WERI-Rb-1 (cell line): ENCODE measurements around the gene PBX1.

Source experiments
- DNase-seq: peaks from one replicate; pipeline ENCODE4 v3.0.0-alpha.2; 2020
- H3K27ac ChIP-seq: fragments of 250-450 bp; sonication (Bioruptor Pico); 2 replicates; pipeline ENCODE4 v1.5.1; 2020; ENCODE audit warnings: mild to moderate bottlenecking, moderate library complexity
- H3K27me3 ChIP-seq: fragments of 250-450 bp; sonication (Bioruptor Pico); 2 replicates; pipeline ENCODE4 v1.5.1; 2021; ENCODE audit warnings: mild to moderate bottlenecking, low read depth, moderate library complexity; ENCODE audit not compliant: insufficient read depth, severe bottlenecking
- H3K36me3 ChIP-seq: fragments of 250-450 bp; sonication (Bioruptor Pico); 2 replicates; pipeline ENCODE4 v1.5.1; 2020; ENCODE audit warnings: mild to moderate bottlenecking, moderate library complexity
- H3K4me3 ChIP-seq: 2 replicates; pipeline ENCODE4 v1.5.1; 2011; ENCODE audit warnings: low read depth, mild to moderate bottlenecking, control low read depth, low read length
- H3K9me3 ChIP-seq: fragments of 250-450 bp; sonication (Bioruptor Pico); 2 replicates; pipeline ENCODE4 v1.5.1; 2021; ENCODE audit warnings: mild to moderate bottlenecking, moderate library complexity; ENCODE audit not compliant: severe bottlenecking
- CTCF ChIP-seq: IDR thresholded peaks from 2 replicates; pipeline ENCODE4 v1.5.1; 2011; ENCODE audit warnings: low read depth, mild to moderate bottlenecking, control low read depth, inconsistent platforms, low read length

PBX1 gene

GRCh38 chr1:164719676-164720439 is 160.9 kb downstream of the PBX1 start:
- Histone ChIP-seq H3K27ac (no peak overlapping the region), H3K27me3 (no peaks in the 10 kb centered on the region), H3K9me3 (no peaks in the 10 kb centered on the region), H3K36me3 (no peaks in the 10 kb centered on the region), H3K4me3 (no peak overlapping the region)
- DNase-seq: no peak
- no peak for TF ChIP-seq CTCF

- TF ChIP-seq CTCF: no peak
- no peak for DNase-seq
- no peaks in the 10 kb centered on the region for H3K27me3 ChIP-seq
- no peak overlapping the region for H3K27ac ChIP-seq
- no peaks in the 10 kb centered on the region for H3K9me3 ChIP-seq
- no peaks in the 10 kb centered on the region for H3K36me3 ChIP-seq
- no peak overlapping the region for H3K4me3 ChIP-seq
These were observed 161.7 kb downstream of the PBX1 start for GRCh38 chr1:164720440-164721227.

- no peak overlapping the region for H3K27ac ChIP-seq
- no peak overlapping the region for H3K4me3 ChIP-seq
- H3K27me3 ChIP-seq: no peaks in the 10 kb centered on the region
- H3K9me3 ChIP-seq: no peaks in the 10 kb centered on the region
- DNase-seq: no peak
- no peaks in the 10 kb centered on the region for H3K36me3 ChIP-seq
- no peak for TF ChIP-seq CTCF
These were observed 162.2 kb downstream of the PBX1 start for GRCh38 chr1:164721228-164721496.

- no peak for DNase-seq
- TF ChIP-seq CTCF: no peak
- no peaks in the 10 kb centered on the region for H3K9me3 ChIP-seq
- no peaks in the 10 kb centered on the region for H3K27me3 ChIP-seq
- no peaks in the 10 kb centered on the region for H3K36me3 ChIP-seq
- H3K4me3 ChIP-seq: no peak overlapping the region
- no peak overlapping the region for H3K27ac ChIP-seq
These were observed 164.4 kb downstream of the PBX1 start for GRCh38 chr1:164723296-164723798.

- no peak overlapping the region for H3K4me3 ChIP-seq
- DNase-seq: no peak
- H3K27me3 ChIP-seq: no peaks in the 10 kb centered on the region
- no peak for TF ChIP-seq CTCF
- no peaks in the 10 kb centered on the region for H3K36me3 ChIP-seq
- H3K27ac ChIP-seq: no peak overlapping the region
- no peaks in the 10 kb centered on the region for H3K9me3 ChIP-seq
These were observed 166.4 kb downstream of the PBX1 start for GRCh38 chr1:164725401-164725800.
